HG03520 (cell line): ENCODE data around the gene DIP2B.
"Not testable (repeated sequence)": the region's sequence is repeated elsewhere in the genome, so short reads cannot be mapped to it uniquely, and the experiment has no call there.

ENCODE experiments used
- ATAC-seq: cut with Tn5 transposase; IDR thresholded peaks from one replicate; pipeline ENCODE4 v1.9.1; 2021; ENCODE audit warnings: mild to moderate bottlenecking, moderate library complexity; ENCODE audit not compliant: unreplicated experiment

DIP2B gene

DNA sequence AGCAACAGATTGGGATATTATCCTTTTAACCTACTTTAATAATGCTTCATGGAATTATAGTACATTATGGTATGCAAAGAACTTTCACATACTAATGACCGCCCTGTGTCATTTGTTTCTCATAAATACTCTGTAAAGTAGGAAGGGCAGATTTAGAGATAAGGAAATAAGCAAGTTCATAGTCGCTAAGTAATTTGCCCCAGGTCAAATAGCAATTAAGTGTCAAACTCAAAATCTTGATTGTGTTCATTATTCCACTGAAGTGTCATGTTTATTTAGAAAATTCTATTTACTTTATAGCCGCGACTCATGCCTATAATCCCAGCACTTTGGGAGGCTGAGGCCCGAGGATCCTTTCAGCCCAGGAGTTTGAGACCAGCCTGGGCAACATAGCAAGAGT, 160.4 kb downstream of the DIP2B start:
- no peak for ATAC-seq

DNA sequence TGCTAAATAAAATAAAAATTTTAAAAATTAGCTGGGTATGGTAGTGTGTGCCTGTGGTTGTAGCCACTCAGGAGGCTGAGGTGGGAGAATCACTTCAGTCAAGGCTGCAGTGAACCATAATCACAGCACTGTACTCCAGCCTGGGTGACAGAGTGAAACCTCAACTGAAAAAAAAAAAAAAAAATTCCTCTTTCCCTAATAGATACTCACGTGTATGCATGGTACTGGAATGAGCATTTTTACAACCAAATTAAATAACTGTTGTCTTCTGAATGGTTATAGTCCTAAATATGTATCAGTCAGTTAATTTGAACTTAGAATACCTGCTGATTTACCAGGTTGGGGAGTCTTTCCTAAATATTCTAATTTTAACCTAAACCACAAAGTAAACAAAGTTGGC, 160.8 kb downstream of the DIP2B start:
- no peak for ATAC-seq

DNA sequence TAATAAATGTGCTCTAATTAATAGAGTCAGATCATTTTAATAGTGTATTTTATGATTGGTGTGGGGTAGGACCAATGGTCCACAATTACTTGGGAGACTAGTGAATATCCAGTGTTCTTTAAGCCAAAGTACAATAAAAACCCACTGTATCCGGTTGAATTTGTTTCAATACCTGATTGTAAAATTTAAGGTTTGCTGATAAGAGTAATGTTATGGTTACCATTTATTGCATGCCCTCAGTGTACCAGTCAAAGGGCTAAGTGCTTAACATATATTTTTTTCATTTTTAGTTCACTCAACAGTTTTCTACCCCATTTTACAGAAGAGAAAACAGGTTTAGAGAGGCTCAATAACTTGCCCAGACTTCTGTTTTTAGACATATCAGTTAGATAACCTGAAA, 161.2 kb downstream of the DIP2B start:
- no peak for ATAC-seq

DNA sequence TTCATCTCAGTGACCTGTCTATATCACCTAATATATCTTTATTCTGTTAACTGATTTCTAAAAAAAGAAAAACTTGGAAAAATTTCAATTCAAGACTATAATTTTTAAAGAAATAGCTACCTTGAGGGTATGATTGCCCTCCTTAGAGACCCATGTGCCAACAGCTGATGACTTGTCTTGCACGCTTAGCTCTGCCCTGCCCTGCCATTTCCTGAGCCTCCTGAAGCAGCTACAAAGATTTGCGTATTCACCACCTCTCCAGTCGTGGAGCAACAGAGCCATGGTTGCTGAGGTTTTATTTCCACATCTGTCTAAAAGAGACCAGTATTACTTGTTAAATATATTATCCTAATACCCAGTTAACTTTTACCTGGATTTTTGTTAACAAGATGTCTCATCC, 167.4 kb downstream of the DIP2B start:
- ATAC-seq: no peak

DNA sequence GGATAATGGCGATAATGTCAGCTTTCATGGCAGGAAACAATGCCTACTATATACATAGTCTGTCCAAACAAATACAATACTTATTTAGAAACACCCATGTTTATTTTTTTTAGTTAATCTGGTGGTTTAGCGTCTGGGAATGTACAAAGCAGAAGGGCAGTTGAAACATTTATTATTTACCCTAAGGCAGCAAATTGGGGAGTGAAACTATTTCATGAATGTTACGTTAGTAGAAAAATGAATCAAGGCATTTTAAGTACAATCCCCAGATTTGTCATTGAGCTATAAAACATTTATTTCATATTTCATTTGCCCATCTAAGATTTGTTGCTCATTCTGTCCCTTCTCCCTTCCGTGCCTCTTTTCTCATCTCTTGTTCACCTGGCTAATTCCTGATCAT, 172.0 kb downstream of the DIP2B start:
- ATAC-seq: no peak

DNA sequence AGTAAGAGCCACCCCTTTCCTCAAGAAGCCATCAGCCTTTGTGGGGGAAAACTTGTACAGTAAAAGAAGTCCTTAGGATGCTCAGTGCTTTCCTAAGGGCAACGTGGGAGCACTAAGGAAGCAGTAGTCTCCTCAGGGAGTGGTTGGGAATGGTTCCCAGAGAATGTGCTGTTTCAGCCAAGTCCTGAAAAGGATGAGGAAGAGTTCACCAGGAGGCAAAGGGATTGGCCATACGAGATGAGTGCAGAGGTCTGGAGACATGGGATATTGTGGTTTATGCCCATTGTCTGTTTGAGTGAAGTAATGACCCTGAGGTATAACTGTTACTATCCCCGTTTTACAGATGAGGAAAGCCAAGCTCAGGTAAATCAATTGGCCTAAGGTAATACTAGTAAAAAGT, 173.1 kb downstream of the DIP2B start:
- ATAC-seq: no peak

DNA sequence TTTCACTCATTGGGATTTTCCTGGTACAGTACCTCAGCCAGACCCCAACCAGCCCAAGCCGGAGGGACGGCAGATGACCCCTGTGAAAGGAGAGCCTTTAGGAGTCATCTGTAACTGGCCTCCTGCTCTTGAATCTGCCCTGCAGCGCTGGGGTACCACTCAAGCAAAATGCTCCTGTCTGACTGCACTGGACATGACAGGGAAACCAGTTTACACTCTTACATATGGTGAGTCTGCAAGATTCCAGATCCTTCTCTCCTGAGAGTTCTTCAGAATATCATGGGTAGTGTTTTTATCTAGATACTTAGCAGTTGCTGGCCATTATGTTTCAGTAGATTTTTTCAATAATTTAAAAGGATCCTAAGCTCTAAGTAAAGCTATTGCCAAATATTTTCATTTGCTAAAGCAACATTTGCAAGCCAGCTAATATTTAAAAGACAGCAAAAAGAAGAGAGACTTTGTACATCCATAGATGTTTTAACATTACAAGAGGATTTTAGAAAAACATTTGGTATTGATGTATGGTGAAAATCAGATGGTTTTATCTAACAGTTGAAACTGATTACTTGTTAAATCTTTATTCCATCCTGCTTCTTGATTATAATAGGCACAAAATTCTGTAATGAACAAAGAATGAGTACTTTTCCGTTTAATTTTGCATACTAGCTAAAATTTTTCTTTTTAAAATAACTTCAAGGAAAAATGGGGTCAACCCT, 174.0 kb downstream of the DIP2B start:
- ATAC-seq: no peak

DNA sequence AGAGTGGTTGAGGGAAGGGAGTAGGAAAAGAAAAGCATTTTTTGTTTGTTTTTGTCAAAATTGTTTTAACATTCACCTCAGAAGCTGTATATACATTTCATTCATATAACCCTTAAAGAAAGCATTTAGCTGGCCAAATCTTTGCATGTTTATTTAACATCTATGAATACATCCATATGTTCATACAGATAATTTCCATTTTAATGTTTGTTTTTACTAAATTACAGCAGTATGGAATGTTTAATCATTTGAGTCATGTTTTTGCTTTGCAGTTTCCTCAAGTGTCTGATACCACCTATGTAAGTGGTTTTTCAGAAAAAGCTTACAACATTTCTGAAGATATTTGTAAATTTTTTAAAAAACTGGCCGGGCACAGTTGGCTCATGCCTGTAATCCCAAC, 174.8 kb downstream of the DIP2B start:
- no peak for ATAC-seq

DNA sequence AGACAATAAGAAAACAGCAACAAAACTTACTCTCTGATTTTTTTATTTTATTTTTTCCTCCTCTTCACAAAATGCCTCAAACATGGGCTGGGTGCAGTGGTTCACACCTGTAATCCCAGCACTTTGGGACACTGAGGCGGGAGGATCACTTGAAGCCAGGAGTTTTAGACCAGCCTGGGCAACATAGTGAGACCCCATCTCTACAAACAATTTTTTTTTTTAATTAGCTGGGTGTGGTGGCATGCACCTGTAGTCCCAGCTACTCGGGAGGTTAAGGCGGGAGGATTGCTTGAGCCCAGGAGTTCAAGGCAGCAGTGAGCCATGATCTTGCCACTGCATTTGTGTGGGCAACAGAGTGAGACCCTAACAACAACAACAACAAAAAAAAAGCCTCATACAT, 176.3 kb downstream of the DIP2B start:
- ATAC-seq: not testable (repeated sequence)

DNA sequence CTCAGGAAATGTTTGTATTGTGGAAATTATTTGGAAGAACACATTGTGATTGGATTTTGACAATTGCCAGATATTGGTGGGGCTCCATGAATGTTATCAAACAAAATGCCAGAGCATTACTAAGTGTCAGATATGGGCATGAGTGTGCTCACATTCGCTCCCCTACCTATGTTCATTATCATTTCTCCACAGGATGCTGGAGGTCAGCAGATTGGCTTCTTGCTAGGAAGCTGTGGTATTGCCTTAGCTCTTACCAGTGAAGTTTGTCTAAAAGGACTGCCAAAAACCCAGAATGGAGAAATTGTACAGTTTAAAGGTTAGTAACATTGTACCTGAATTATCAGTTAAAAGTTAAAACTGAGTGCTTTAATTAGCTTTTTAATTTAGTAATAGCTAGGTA, 180.9 kb downstream of the DIP2B start:
- ATAC-seq: no peak

DNA sequence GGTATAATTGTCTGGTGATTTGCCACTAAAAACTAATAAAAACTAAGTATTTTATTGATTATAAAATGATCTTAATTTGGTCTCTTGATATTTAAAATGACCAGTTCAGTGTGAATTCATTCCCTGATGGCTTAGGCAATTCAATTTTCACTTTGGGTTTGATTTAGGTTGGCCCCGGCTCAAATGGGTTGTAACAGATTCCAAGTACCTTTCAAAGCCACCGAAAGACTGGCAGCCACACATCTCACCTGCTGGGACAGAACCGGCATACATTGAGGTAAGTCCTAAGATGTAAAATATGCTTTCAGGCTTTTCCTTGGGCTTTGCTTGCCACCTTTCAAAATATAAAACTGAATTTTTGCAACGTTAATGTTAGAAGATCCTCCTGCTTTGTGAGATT, 181.6 kb downstream of the DIP2B start:
- ATAC-seq: no peak

DNA sequence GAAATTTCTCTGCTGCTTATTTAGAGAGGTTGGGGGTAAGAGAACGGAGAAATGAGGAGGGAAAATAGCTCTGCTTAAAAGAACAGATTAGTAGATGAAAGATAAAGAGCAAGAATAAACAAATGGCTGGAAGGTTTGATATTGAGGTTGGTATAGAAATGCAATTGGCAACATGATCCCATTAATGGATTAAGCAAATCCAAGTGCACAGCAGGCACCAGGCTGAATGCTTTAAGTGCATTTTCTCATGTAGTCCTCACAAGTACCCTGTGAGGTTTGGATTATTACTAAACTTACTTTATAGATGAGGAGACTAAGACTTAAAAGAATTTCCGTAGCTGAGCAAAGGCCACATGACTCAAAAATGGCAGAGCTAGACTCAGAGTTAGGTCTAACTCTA, 182.2 kb downstream of the DIP2B start:
- ATAC-seq: no peak

DNA sequence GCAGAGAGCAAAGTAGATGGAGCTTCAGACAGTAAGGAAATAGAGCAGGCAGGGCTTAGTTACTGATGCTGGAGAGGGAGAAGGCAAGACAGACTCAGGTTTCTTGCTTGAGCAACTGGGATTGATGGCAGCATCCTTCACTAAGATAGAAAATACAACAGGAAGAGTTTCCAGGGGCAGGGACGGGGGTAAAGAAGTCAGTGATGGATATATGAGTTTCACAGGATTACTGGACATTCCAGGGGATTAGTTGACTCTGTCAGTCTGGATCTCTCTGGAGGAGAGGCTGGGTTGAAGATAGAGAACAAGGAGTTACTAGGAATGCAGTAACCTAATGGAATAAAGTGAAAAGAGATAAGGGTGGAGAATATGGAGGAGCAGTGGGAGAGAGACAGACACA, 184.7 kb downstream of the DIP2B start:
- no peak for ATAC-seq

DNA sequence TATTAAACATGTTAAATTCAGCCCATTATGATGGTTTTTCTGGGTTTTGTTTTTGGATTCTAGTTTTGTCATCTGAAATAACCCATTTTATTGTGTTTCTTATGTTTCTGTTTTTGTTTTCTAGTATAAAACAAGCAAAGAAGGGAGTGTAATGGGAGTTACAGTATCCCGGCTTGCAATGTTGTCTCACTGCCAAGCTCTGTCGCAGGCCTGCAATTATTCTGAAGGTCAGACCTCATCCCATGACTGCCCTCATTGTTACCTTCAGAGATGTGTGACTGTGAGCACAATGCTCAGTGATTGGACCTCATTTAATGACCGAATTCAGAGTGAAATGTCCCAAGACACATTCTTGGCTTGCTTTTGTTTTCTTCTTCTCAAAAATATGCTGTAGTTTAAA, 186.1 kb downstream of the DIP2B start:
- no peak for ATAC-seq

DNA sequence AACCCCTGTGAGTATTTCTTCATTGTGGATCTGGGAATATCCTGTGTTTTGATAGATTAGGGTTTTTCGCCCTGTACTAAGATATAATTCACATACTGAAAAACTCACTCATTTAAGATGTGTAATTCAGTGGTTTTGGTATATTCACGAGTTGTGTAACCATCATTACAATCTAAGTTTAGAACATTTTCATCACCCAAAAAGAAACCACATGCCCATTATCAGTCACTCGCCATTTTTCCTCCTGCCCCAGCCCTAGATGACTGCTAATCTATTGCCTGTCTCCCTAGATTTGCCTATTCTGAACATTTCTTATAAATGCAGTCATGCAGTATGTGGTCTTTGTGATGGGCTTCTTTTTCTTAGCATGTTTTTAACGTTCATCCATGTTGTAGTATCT, 191.2 kb downstream of the DIP2B start:
- ATAC-seq: no peak

DNA sequence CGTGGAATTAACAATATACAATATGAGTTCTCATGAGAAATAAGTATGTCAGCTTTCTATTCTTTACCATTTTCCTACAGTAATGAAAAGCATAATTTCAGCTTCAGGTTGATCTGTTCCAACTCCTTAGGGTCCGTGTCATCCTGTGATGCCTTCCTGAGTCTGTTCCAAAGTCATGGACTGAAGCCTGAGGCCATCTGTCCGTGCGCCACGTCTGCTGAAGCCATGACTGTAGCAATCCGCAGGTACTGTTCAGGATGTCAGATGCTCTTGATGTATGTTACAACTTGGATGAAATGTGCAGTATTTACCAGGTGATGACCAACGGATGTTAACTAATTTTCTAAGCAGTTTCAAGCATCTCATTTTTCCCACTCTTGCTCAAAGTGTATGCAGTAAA, 192.1 kb downstream of the DIP2B start:
- no peak for ATAC-seq

DNA sequence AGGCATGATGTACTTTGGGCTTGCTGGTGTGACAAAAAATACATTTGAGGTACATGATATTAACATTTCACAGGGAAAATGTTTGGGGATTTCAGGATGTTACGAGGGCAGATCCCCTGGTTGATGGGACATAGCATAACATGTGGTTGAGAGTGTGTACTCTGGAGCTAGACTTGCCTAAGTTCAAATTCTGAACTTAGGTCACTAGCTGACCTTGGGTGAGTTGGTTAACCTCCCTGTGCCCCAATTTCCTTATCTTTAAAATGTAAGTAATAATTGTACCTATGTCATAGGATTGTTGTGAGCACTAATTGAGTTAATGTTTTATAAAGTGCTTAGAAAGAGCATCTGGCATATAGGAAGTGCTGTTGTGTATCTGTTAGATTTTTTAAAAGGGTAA, 194.4 kb downstream of the DIP2B start:
- ATAC-seq: no peak

DNA sequence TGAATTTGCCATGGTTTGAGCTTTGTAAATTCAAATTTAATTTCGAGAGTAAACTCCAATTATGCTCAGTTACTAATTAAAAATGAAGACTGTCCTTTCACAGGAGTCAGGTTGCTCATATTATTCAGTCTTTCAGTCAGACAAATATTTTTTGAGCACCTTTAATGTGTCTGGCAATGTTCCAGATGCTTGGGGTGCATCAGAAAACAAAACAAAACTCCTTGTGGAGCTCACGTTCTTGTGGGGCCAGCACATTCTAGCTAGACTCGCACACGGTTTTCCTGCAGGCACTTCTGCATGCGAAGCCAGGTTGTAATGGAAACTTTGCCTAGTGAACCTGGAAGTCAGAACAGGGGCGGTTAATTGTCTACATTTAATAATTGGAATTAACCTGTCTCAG, 195.2 kb downstream of the DIP2B start:
- ATAC-seq: no peak

DNA sequence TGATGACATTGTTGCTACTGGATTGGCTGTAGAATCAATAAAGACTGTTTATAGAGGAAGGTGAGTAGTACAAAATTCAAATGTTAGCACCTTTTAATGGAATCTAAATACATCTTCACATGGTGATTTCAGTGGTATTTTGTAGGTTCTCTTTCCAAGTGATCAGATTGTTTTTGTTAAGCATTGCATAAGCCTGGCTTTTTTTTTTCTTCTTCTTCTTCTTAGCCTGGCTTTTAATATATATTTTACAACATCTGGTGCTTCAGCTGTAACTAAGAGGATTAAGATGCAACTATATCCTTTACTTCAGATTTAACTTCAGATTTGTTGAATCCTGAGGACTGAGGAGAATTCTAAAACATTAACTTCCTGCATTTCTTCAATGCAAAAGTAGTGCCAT, 201.8 kb downstream of the DIP2B start:
- ATAC-seq: no peak

DNA sequence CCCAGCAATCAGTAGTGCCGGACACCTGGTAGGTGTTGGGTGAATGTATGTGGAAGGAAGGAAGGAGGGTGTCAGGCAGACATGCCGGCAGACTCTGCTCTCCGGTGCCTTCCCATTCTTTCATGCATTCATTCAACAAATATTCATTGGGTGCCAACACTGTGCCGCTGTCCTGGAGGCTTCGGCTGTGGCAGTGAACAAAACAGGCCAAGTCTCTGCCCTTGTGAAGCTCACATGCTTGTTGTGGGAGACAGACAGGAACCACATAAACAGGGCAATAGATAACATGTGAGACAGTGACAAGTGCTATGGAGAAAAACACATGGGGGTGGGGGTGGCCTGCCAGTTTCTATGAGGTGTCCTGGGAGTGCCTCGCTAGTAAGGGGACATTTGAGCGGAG, 202.6 kb downstream of the DIP2B start:
- ATAC-seq: no peak

DNA sequence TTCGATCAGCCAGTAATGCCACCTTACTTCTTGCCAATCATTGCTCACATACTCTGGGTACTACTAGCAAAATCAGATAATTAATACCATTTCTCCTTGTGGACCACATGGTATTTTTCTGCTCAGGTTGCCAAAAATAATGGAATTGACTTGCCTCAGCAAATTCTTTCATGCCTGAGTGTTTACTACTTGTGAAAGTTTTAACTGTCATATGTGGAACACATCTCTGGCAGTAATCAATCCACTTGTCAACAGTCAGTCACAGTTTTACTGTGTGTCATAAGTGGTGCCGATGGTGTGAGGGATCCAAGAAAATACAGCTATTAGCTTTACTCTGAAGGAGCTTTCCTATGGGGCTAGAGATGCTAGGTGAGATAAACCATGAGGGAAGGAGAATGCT, 203.8 kb downstream of the DIP2B start:
- no peak for ATAC-seq

DNA sequence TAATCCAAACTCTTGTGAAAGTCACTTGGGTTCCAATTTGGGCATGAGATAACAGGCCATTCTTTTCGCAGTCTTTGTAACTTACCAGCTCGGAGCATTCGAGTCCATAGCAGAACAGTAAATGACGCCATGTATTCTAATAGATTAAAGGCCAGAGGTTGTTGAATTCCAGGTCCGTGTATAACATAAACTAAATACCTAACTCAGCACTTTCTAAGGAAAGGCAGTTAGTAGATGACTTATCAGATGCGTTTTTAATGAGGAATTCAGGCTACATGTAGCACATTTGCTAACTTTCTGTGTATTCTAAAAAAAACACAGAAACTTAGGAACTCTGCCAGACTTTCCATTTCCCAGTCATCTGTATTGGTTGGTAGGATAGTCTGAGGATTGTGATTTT, 206.3 kb downstream of the DIP2B start:
- ATAC-seq: no peak

DNA sequence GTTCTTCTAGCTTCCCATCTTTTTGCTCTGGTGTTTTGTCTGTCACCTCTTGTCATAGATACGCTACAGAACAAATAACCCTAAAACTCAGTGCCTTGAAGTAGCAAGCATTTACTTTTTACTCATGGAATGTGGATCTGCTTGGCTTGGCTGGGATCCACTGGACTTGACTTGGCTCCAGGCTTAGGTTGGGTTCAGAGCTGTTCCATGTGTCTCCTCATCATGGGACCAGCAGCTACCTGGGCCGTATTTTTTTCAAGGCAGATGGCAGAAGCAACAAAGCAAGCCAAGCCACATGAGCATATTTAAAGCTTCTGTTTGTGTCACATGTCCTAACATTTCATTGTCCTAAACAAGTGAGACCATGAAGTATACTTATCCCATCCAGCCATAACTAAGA, 210.4 kb downstream of the DIP2B start:
- ATAC-seq: no peak

DNA sequence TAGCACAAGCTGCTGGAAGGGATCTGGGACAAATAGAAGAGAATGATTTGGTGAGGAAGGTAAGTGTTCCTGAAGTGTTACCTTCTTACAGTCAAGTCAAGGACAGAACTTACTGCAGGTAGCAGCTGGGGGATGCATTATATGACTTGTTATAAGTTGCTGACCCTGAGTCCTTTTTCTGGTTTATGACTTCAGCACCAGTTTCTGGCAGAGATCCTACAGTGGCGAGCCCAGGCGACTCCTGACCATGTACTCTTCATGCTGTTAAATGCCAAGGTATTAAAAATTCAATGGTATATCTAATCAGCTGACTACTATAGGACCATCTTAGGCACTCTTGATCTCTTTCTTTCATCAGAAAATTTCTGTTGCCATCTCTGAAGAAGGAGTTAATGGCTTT, 214.0 kb downstream of the DIP2B start:
- no peak for ATAC-seq
